Measurements from ENCODE around the gene INPPL1.
"Not testable (repeated sequence)": the region's sequence is repeated elsewhere in the genome, so short reads cannot be mapped to it uniquely, and the experiment has no call there.

The INPPL1 gene

GRCh38 chr11:72260574-72260973 is 36.0 kb downstream of the INPPL1 start:
- Histone ChIP-seq H3K4me1 (ENCODE audit: control insufficient read depth, insufficient read depth, low read length) (no peaks in the 10 kb centered on the region), H3K9me3 (ENCODE audit: control insufficient read depth, insufficient read depth, low read length) (no peaks in the 10 kb centered on the region), H3K27ac (ENCODE audit: low read length) (no peak overlapping the region), H3K4me3 (ENCODE audit: low read length) (no peak overlapping the region), H3K27me3 (ENCODE audit: control insufficient read depth, insufficient read depth, low read length) (no peaks in the 10 kb centered on the region), H3K36me3 (ENCODE audit: control insufficient read depth, insufficient read depth, low read length) (no peaks in the 10 kb centered on the region)
- DNase-seq (ENCODE audit: low read depth, low spot score), result no peak
- WGBS (ENCODE audit: insufficient coverage, insufficient read length), result no CpG with 5 or more reads among the region's 5 CpGs

GRCh38 chr11:72263361-72263760 is 38.8 kb downstream of the INPPL1 start:
- no peak for DNase-seq (ENCODE audit: low read depth, low spot score)
- no peaks in the 10 kb centered on the region for H3K27me3 ChIP-seq (ENCODE audit: control insufficient read depth, insufficient read depth, low read length)
- H3K9me3 ChIP-seq (ENCODE audit: control insufficient read depth, insufficient read depth, low read length), result no peaks in the 10 kb centered on the region
- WGBS (ENCODE audit: insufficient coverage, insufficient read length), result no CpG with 5 or more reads among the region's 4 CpGs
- H3K36me3 ChIP-seq (ENCODE audit: control insufficient read depth, insufficient read depth, low read length), result no peaks in the 10 kb centered on the region
- H3K27ac ChIP-seq (ENCODE audit: low read length), result no peak overlapping the region
- no peak overlapping the region for H3K4me3 ChIP-seq (ENCODE audit: low read length)
- no peaks in the 10 kb centered on the region for H3K4me1 ChIP-seq (ENCODE audit: control insufficient read depth, insufficient read depth, low read length)

- Histone ChIP-seq H3K27me3 (ENCODE audit: control insufficient read depth, insufficient read depth, low read length) (no peaks in the 10 kb centered on the region), H3K4me1 (ENCODE audit: control insufficient read depth, insufficient read depth, low read length) (no peaks in the 10 kb centered on the region), H3K4me3 (ENCODE audit: low read length) (no peak overlapping the region), H3K36me3 (ENCODE audit: control insufficient read depth, insufficient read depth, low read length) (no peaks in the 10 kb centered on the region), H3K9me3 (ENCODE audit: control insufficient read depth, insufficient read depth, low read length) (no peaks in the 10 kb centered on the region), H3K27ac (ENCODE audit: low read length) (no peak overlapping the region)
- no peak for DNase-seq (ENCODE audit: low read depth, low spot score)
Observed at GRCh38 chr11:72265951-72266350, 41.4 kb downstream of the INPPL1 start.

GRCh38 chr11:72266960-72267359 is 42.4 kb downstream of the INPPL1 start:
- H3K27ac ChIP-seq (ENCODE audit: low read length); H3K4me3 ChIP-seq (ENCODE audit: low read length); H3K4me1 ChIP-seq (ENCODE audit: control insufficient read depth, insufficient read depth, low read length); H3K9me3 ChIP-seq (ENCODE audit: control insufficient read depth, insufficient read depth, low read length); H3K36me3 ChIP-seq (ENCODE audit: control insufficient read depth, insufficient read depth, low read length); H3K27me3 ChIP-seq (ENCODE audit: control insufficient read depth, insufficient read depth, low read length); DNase-seq (ENCODE audit: low read depth, low spot score): not testable (repeated sequence)
- no CpG with 5 or more reads among the region's 5 CpGs for WGBS (ENCODE audit: insufficient coverage, insufficient read length)

GRCh38 chr11:72267956-72268617 is 43.5 kb downstream of the INPPL1 start:
- Histone ChIP-seq H3K27ac (ENCODE audit: low read length) (no peak overlapping the region), H3K4me1 (ENCODE audit: control insufficient read depth, insufficient read depth, low read length) (no peaks in the 10 kb centered on the region), H3K4me3 (ENCODE audit: low read length) (no peak overlapping the region), H3K36me3 (ENCODE audit: control insufficient read depth, insufficient read depth, low read length) (no peaks in the 10 kb centered on the region), H3K9me3 (ENCODE audit: control insufficient read depth, insufficient read depth, low read length) (no peaks in the 10 kb centered on the region), H3K27me3 (ENCODE audit: control insufficient read depth, insufficient read depth, low read length) (no peaks in the 10 kb centered on the region)
- DNase-seq (ENCODE audit: low read depth, low spot score), result no peak
- WGBS (ENCODE audit: insufficient coverage, insufficient read length), result no CpG with 5 or more reads among the region's 2 CpGs

- H3K4me3 ChIP-seq (ENCODE audit: low read length), result no peak overlapping the region
- no peaks in the 10 kb centered on the region for H3K9me3 ChIP-seq (ENCODE audit: control insufficient read depth, insufficient read depth, low read length)
- WGBS (ENCODE audit: insufficient coverage, insufficient read length), result no CpG with 5 or more reads among the region's 1 CpG
- no peak overlapping the region for H3K27ac ChIP-seq (ENCODE audit: low read length)
- no peaks in the 10 kb centered on the region for H3K27me3 ChIP-seq (ENCODE audit: control insufficient read depth, insufficient read depth, low read length)
- no peaks in the 10 kb centered on the region for H3K4me1 ChIP-seq (ENCODE audit: control insufficient read depth, insufficient read depth, low read length)
- H3K36me3 ChIP-seq (ENCODE audit: control insufficient read depth, insufficient read depth, low read length), result no peaks in the 10 kb centered on the region
- DNase-seq (ENCODE audit: low read depth, low spot score), result no peak
Observed at GRCh38 chr11:72271980-72272379, 47.4 kb downstream of the INPPL1 start.

GRCh38 chr11:72274435-72274834 is 49.9 kb downstream of the INPPL1 start:
- no CpG with 5 or more reads among the region's 6 CpGs for WGBS (ENCODE audit: insufficient coverage, insufficient read length)
- no peak for DNase-seq (ENCODE audit: low read depth, low spot score)
- Histone ChIP-seq H3K27me3 (ENCODE audit: control insufficient read depth, insufficient read depth, low read length) (no peaks in the 10 kb centered on the region), H3K36me3 (ENCODE audit: control insufficient read depth, insufficient read depth, low read length) (no peaks in the 10 kb centered on the region), H3K4me3 (ENCODE audit: low read length) (no peak overlapping the region), H3K27ac (ENCODE audit: low read length) (no peak overlapping the region), H3K4me1 (ENCODE audit: control insufficient read depth, insufficient read depth, low read length) (no peaks in the 10 kb centered on the region), H3K9me3 (ENCODE audit: control insufficient read depth, insufficient read depth, low read length) (no peaks in the 10 kb centered on the region)

- no peak for DNase-seq (ENCODE audit: low read depth, low spot score)
- no peaks in the 10 kb centered on the region for H3K27me3 ChIP-seq (ENCODE audit: control insufficient read depth, insufficient read depth, low read length)
- H3K27ac ChIP-seq (ENCODE audit: low read length), result no peak overlapping the region
- H3K9me3 ChIP-seq (ENCODE audit: control insufficient read depth, insufficient read depth, low read length), result no peaks in the 10 kb centered on the region
- no peaks in the 10 kb centered on the region for H3K36me3 ChIP-seq (ENCODE audit: control insufficient read depth, insufficient read depth, low read length)
- no peaks in the 10 kb centered on the region for H3K4me1 ChIP-seq (ENCODE audit: control insufficient read depth, insufficient read depth, low read length)
- H3K4me3 ChIP-seq (ENCODE audit: low read length), result no peak overlapping the region
Observed at GRCh38 chr11:72278905-72279304, 54.3 kb downstream of the INPPL1 start.

GRCh38 chr11:72280037-72280436 is 55.5 kb downstream of the INPPL1 start:
- Histone ChIP-seq H3K36me3 (ENCODE audit: control insufficient read depth, insufficient read depth, low read length) (no peaks in the 10 kb centered on the region), H3K9me3 (ENCODE audit: control insufficient read depth, insufficient read depth, low read length) (no peaks in the 10 kb centered on the region), H3K27me3 (ENCODE audit: control insufficient read depth, insufficient read depth, low read length) (no peaks in the 10 kb centered on the region), H3K4me3 (ENCODE audit: low read length) (no peak overlapping the region), H3K27ac (ENCODE audit: low read length) (no peak overlapping the region), H3K4me1 (ENCODE audit: control insufficient read depth, insufficient read depth, low read length) (no peaks in the 10 kb centered on the region)
- WGBS (ENCODE audit: insufficient coverage, insufficient read length), result no CpG with 5 or more reads among the region's 12 CpGs
- no peak for DNase-seq (ENCODE audit: low read depth, low spot score)

- no peak overlapping the region for H3K27ac ChIP-seq (ENCODE audit: low read length)
- WGBS (ENCODE audit: insufficient coverage, insufficient read length), result no CpG with 5 or more reads among the region's 24 CpGs
- H3K27me3 ChIP-seq (ENCODE audit: control insufficient read depth, insufficient read depth, low read length), result no peaks in the 10 kb centered on the region
- no peak for DNase-seq (ENCODE audit: low read depth, low spot score)
- H3K4me1 ChIP-seq (ENCODE audit: control insufficient read depth, insufficient read depth, low read length), result no peaks in the 10 kb centered on the region
- H3K36me3 ChIP-seq (ENCODE audit: control insufficient read depth, insufficient read depth, low read length), result no peaks in the 10 kb centered on the region
- H3K4me3 ChIP-seq (ENCODE audit: low read length), result no peak overlapping the region
- H3K9me3 ChIP-seq (ENCODE audit: control insufficient read depth, insufficient read depth, low read length), result no peaks in the 10 kb centered on the region
Observed at GRCh38 chr11:72280726-72281315, 56.3 kb downstream of the INPPL1 start.

GRCh38 chr11:72283947-72284346 is 59.4 kb downstream of the INPPL1 start:
- Histone ChIP-seq H3K4me3 (ENCODE audit: low read length) (no peak overlapping the region), H3K36me3 (ENCODE audit: control insufficient read depth, insufficient read depth, low read length) (no peaks in the 10 kb centered on the region), H3K9me3 (ENCODE audit: control insufficient read depth, insufficient read depth, low read length) (no peaks in the 10 kb centered on the region), H3K4me1 (ENCODE audit: control insufficient read depth, insufficient read depth, low read length) (no peaks in the 10 kb centered on the region), H3K27ac (ENCODE audit: low read length) (no peak overlapping the region), H3K27me3 (ENCODE audit: control insufficient read depth, insufficient read depth, low read length) (no peaks in the 10 kb centered on the region)
- no peak for DNase-seq (ENCODE audit: low read depth, low spot score)
- no CpG with 5 or more reads among the region's 2 CpGs for WGBS (ENCODE audit: insufficient coverage, insufficient read length)

Data from iPS DF 6.9 (cell line).